ENCODE measurements around the gene TNFRSF13B.

The TNFRSF13B gene

GRCh38 chr17:16944334-16945135 is 27.4 kb downstream of the TNFRSF13B start:
- DNase-seq: no peak

GRCh38 chr17:16943541-16944333 is 28.2 kb downstream of the TNFRSF13B start:
- H3K4me3 ChIP-seq (ENCODE audit: control insufficient read depth in 1 of 7, extremely low read depth in 1 of 7, insufficient read depth in 4 of 7, low read depth in 2 of 7, low read length in 6 of 7): no peak overlapping the region
- H3K36me3 ChIP-seq (ENCODE audit: control insufficient read depth in 4 of 4, insufficient read depth in 4 of 4, low read length in 3 of 4): no peaks in the 10 kb centered on the region
- ChIA-PET CTCF (no interaction called here), POLR2A (no interaction called here)
- H3K4me1 ChIP-seq (ENCODE audit: control extremely low read depth in 1 of 4, control insufficient read depth in 4 of 4, insufficient read depth in 4 of 4, low read length in 3 of 4): no peaks in the 10 kb centered on the region
- no peak for DNase-seq
- WGBS (ENCODE audit: insufficient coverage): 90% methylated on average over 15 of the region's 16 CpGs
- H3K27me3 ChIP-seq (replicated peaks in 2 of 5; ENCODE audit: control insufficient read depth in 4 of 5, insufficient read depth in 5 of 5, low read length in 4 of 5): peaks cover 0 to 14% (median 6%) of the 10 kb centered on the region in 5 experiments
- peaks cover 0 to 6% (median 5%) of the 10 kb centered on the region in 5 experiments for H3K9me3 ChIP-seq (ENCODE audit: control extremely low read depth in 1 of 5, control insufficient read depth in 4 of 5, insufficient read depth in 2 of 5, low read depth in 1 of 5, low read length in 4 of 5)
- H3K27ac ChIP-seq (ENCODE audit: insufficient read depth in 1 of 2, low read depth in 1 of 2, low read length in 2 of 2, poor library complexity in 1 of 2, severe bottlenecking in 2 of 2): no peak overlapping the region

More at GRCh38 chr17:16944334-16945135, 27.4 kb downstream of the TNFRSF13B start:
- Histone ChIP-seq H3K36me3 (ENCODE audit: control insufficient read depth in 4 of 4, insufficient read depth in 4 of 4, low read length in 3 of 4) (no peaks in the 10 kb centered on the region), H3K27ac (ENCODE audit: insufficient read depth in 1 of 2, low read depth in 1 of 2, low read length in 2 of 2, poor library complexity in 1 of 2, severe bottlenecking in 2 of 2) (no peak overlapping the region), H3K9me3 (ENCODE audit: control extremely low read depth in 1 of 5, control insufficient read depth in 4 of 5, insufficient read depth in 2 of 5, low read depth in 1 of 5, low read length in 4 of 5) (peaks cover 0 to 12% (median 7%) of the 10 kb centered on the region in 5 experiments), H3K4me1 (ENCODE audit: control extremely low read depth in 1 of 4, control insufficient read depth in 4 of 4, insufficient read depth in 4 of 4, low read length in 3 of 4) (no peaks in the 10 kb centered on the region), H3K4me3 (ENCODE audit: control insufficient read depth in 1 of 7, extremely low read depth in 1 of 7, insufficient read depth in 4 of 7, low read depth in 2 of 7, low read length in 6 of 7) (no peak overlapping the region), H3K27me3 (replicated peaks in 2 of 5; ENCODE audit: control insufficient read depth in 4 of 5, insufficient read depth in 5 of 5, low read length in 4 of 5) (peaks cover 0 to 9% (median 6%) of the 10 kb centered on the region in 5 experiments)
- CTCF ChIA-PET: no interaction called here
- POLR2A ChIA-PET: no interaction called here
- 87% methylated on average over 13 of the region's 14 CpGs for WGBS (ENCODE audit: insufficient coverage)

GRCh38 chr17:16943032-16943352 is 28.9 kb downstream of the TNFRSF13B start:
- Histone ChIP-seq H3K27ac (ENCODE audit: insufficient read depth in 1 of 2, low read depth in 1 of 2, low read length in 2 of 2, poor library complexity in 1 of 2, severe bottlenecking in 2 of 2) (no peak overlapping the region), H3K27me3 (replicated peaks in 2 of 5; ENCODE audit: control insufficient read depth in 4 of 5, insufficient read depth in 5 of 5, low read length in 4 of 5) (peaks cover 0 to 17% (median 4%) of the 10 kb centered on the region in 5 experiments), H3K4me1 (ENCODE audit: control extremely low read depth in 1 of 4, control insufficient read depth in 4 of 4, insufficient read depth in 4 of 4, low read length in 3 of 4) (no peaks in the 10 kb centered on the region), H3K4me3 (ENCODE audit: control insufficient read depth in 1 of 7, extremely low read depth in 1 of 7, insufficient read depth in 4 of 7, low read depth in 2 of 7, low read length in 6 of 7) (no peak overlapping the region), H3K36me3 (ENCODE audit: control insufficient read depth in 4 of 4, insufficient read depth in 4 of 4, low read length in 3 of 4) (no peaks in the 10 kb centered on the region), H3K9me3 (ENCODE audit: control extremely low read depth in 1 of 5, control insufficient read depth in 4 of 5, insufficient read depth in 2 of 5, low read depth in 1 of 5, low read length in 4 of 5) (no peaks in the 10 kb centered on the region)
- ChIA-PET POLR2A (no interaction called here), CTCF (no interaction called here)
- WGBS (ENCODE audit: insufficient coverage): 100% methylated on average over 1 of the region's 3 CpGs
- DNase-seq: no peak

- Histone ChIP-seq H3K36me3 (ENCODE audit: control insufficient read depth in 4 of 4, insufficient read depth in 4 of 4, low read length in 3 of 4) (no peaks in the 10 kb centered on the region), H3K9me3 (ENCODE audit: control extremely low read depth in 1 of 5, control insufficient read depth in 4 of 5, insufficient read depth in 2 of 5, low read depth in 1 of 5, low read length in 4 of 5) (no peaks in the 10 kb centered on the region), H3K27ac (ENCODE audit: insufficient read depth in 1 of 2, low read depth in 1 of 2, low read length in 2 of 2, poor library complexity in 1 of 2, severe bottlenecking in 2 of 2) (no peak overlapping the region), H3K27me3 (replicated peaks in 2 of 5; ENCODE audit: control insufficient read depth in 4 of 5, insufficient read depth in 5 of 5, low read length in 4 of 5) (peaks cover 0 to 20% (median 4%) of the 10 kb centered on the region in 5 experiments), H3K4me3 (ENCODE audit: control insufficient read depth in 1 of 7, extremely low read depth in 1 of 7, insufficient read depth in 4 of 7, low read depth in 2 of 7, low read length in 6 of 7) (no peak overlapping the region), H3K4me1 (ENCODE audit: control extremely low read depth in 1 of 4, control insufficient read depth in 4 of 4, insufficient read depth in 4 of 4, low read length in 3 of 4) (no peaks in the 10 kb centered on the region)
- CTCF ChIA-PET: no interaction called here
- DNase-seq: no peak
- WGBS (ENCODE audit: insufficient coverage): 99% methylated on average over 19 of the region's 21 CpGs
- POLR2A ChIA-PET: no interaction called here
Observed at GRCh38 chr17:16942141-16943031, 29.5 kb downstream of the TNFRSF13B start.

GRCh38 chr17:16941072-16942036 is 30.6 kb downstream of the TNFRSF13B start:
- CTCF ChIA-PET: no interaction called here

GRCh38 chr17:16940116-16940881 is 31.6 kb downstream of the TNFRSF13B start:
- Histone ChIP-seq H3K27ac (ENCODE audit: insufficient read depth in 1 of 2, low read depth in 1 of 2, low read length in 2 of 2, poor library complexity in 1 of 2, severe bottlenecking in 2 of 2) (no peak overlapping the region), H3K27me3 (replicated peaks in 2 of 5; ENCODE audit: control insufficient read depth in 4 of 5, insufficient read depth in 5 of 5, low read length in 4 of 5) (peaks cover 0 to 17% (median 4%) of the 10 kb centered on the region in 5 experiments), H3K4me1 (ENCODE audit: control extremely low read depth in 1 of 4, control insufficient read depth in 4 of 4, insufficient read depth in 4 of 4, low read length in 3 of 4) (no peaks in the 10 kb centered on the region), H3K4me3 (ENCODE audit: control insufficient read depth in 1 of 7, extremely low read depth in 1 of 7, insufficient read depth in 4 of 7, low read depth in 2 of 7, low read length in 6 of 7) (no peak overlapping the region), H3K36me3 (ENCODE audit: control insufficient read depth in 4 of 4, insufficient read depth in 4 of 4, low read length in 3 of 4) (no peaks in the 10 kb centered on the region), H3K9me3 (ENCODE audit: control extremely low read depth in 1 of 5, control insufficient read depth in 4 of 5, insufficient read depth in 2 of 5, low read depth in 1 of 5, low read length in 4 of 5) (no peaks in the 10 kb centered on the region)
- DNase-seq: no peak
- POLR2A ChIA-PET: no interaction called here
- CTCF ChIA-PET: no interaction called here
- 87% methylated on average over 13 of the region's 18 CpGs for WGBS (ENCODE audit: insufficient coverage)

More at GRCh38 chr17:16941072-16942036, 30.6 kb downstream of the TNFRSF13B start:
- POLR2A ChIA-PET: no interaction called here
- no peak for DNase-seq
- Histone ChIP-seq H3K9me3 (ENCODE audit: control extremely low read depth in 1 of 5, control insufficient read depth in 4 of 5, insufficient read depth in 2 of 5, low read depth in 1 of 5, low read length in 4 of 5) (no peaks in the 10 kb centered on the region), H3K4me3 (ENCODE audit: control insufficient read depth in 1 of 7, extremely low read depth in 1 of 7, insufficient read depth in 4 of 7, low read depth in 2 of 7, low read length in 6 of 7) (no peak overlapping the region), H3K27ac (ENCODE audit: insufficient read depth in 1 of 2, low read depth in 1 of 2, low read length in 2 of 2, poor library complexity in 1 of 2, severe bottlenecking in 2 of 2) (no peak overlapping the region), H3K36me3 (ENCODE audit: control insufficient read depth in 4 of 4, insufficient read depth in 4 of 4, low read length in 3 of 4) (no peaks in the 10 kb centered on the region), H3K27me3 (replicated peaks in 2 of 5; ENCODE audit: control insufficient read depth in 4 of 5, insufficient read depth in 5 of 5, low read length in 4 of 5) (peaks cover 0 to 20% (median 4%) of the 10 kb centered on the region in 5 experiments), H3K4me1 (ENCODE audit: control extremely low read depth in 1 of 4, control insufficient read depth in 4 of 4, insufficient read depth in 4 of 4, low read length in 3 of 4) (no peaks in the 10 kb centered on the region)
- 95% methylated on average over 9 of the region's 15 CpGs for WGBS (ENCODE audit: insufficient coverage)

Data from common myeloid progenitor, CD34-positive (primary cell).